Measurements from ENCODE around the gene MAPK11. TPM values are rescaled to one million over a fixed set of nuclear protein-coding genes. Genes with fewer than 3 reads are reported as not detected.

Gene MAPK11
- polyA plus RNA-seq, 1 donor (not counting 4 experiments of a cell fraction or from before 2014, with no cell fraction given): 4.6 TPM

DNA sequence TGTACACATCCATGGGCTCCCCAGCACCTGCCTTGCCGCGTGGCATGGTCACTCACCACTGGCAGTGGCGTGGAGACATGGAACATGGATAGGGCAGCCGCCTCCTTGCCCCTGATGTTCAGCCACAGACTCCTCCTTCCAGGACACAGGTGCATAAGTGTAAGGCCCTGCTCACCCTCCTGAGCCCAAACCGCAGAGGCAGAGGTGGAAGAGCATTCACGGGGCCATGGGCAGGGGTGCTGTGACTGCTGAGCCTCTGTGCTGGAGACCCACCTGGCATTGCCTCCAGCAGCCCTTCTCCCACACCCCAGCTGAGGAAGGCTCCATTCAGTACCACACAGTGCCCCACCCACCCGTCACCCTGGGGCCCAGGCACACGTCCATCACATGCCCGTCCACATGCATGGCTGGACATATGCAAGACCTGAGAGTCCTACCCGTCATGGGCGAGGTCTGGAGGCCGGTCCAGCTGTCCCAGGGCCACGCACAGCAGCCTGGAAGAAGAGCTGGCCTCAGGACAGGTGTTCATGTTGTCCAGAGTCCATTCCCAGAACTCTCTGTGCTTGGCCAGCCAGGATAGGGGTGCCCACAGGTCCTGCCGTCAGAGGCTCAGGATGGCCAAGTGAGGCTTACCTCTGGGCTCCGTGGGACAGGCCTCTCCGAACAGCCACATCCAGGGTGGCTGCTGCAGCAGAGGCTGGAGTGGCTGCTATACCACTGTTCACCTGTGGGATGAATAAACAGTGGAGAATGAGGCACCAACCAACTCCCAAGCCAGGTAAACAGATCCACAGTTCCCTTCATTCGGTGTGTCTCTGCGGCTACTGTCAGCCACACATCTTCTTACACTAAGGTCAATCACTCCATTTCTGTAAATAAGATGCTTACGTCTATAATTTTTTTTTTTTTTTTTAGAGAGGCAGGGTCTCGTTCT lies 23.7 kb downstream of the MAPK11 start:
- H2AFZ ChIP-seq (ENCODE audit: control insufficient read depth, low read length): no peak overlapping the region
- no peaks in the 10 kb centered on the region for H3K9me1 ChIP-seq (ENCODE audit: control insufficient read depth, extremely low read depth, insufficient read depth, low read length)
- no peaks in the 10 kb centered on the region for H3K9me3 ChIP-seq (ENCODE audit: control insufficient read depth, low read depth, low read length)
- H3K9ac ChIP-seq (ENCODE audit: control insufficient read depth, extremely low read depth, insufficient read depth, low read length): no peak overlapping the region
- H3K4me2 ChIP-seq (ENCODE audit: control insufficient read depth, extremely low read depth, insufficient read depth, low read depth, low read length): no peak overlapping the region
- peak overlapping the region in 1 of 3 experiments; percentile 94 for H3K4me3 ChIP-seq (ENCODE audit: control insufficient read depth in 2 of 3, extremely low read depth in 1 of 3, insufficient read depth in 2 of 3, low read depth in 1 of 3, low read length in 3 of 3)
- no peak for TF ChIP-seq EZH2 (IDR thresholded peaks at IDR 0.05; ENCODE audit: low read length)
- TF ChIP-seq, protein P1, sequence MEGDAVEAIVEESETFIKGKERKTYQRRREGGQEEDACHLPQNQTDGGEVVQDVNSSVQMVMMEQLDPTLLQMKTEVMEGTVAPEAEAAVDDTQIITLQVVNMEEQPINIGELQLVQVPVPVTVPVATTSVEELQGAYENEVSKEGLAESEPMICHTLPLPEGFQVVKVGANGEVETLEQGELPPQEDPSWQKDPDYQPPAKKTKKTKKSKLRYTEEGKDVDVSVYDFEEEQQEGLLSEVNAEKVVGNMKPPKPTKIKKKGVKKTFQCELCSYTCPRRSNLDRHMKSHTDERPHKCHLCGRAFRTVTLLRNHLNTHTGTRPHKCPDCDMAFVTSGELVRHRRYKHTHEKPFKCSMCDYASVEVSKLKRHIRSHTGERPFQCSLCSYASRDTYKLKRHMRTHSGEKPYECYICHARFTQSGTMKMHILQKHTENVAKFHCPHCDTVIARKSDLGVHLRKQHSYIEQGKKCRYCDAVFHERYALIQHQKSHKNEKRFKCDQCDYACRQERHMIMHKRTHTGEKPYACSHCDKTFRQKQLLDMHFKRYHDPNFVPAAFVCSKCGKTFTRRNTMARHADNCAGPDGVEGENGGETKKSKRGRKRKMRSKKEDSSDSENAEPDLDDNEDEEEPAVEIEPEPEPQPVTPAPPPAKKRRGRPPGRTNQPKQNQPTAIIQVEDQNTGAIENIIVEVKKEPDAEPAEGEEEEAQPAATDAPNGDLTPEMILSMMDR (optimal IDR thresholded peaks at IDR 0.05 in 1 of 3, IDR thresholded peaks at IDR 0.05 in 1 of 3, conservative IDR thresholded peaks at IDR 0.05 in 1 of 3; ENCODE audit: extremely low read depth in 1 of 3, insufficient read depth in 2 of 3, low read length in 3 of 3): peak in 1 of 3 experiments; percentile 21
- H3K27ac ChIP-seq (ENCODE audit: control insufficient read depth, insufficient read depth, low read length): no peak overlapping the region
- peaks cover 4 to 9% of the 10 kb centered on the region in 2 experiments for H3K36me3 ChIP-seq (ENCODE audit: control insufficient read depth in 2 of 2, extremely low read depth in 1 of 2, insufficient read depth in 2 of 2, low read length in 2 of 2)
- peaks cover 22% of the 10 kb centered on the region for H3K4me1 ChIP-seq (ENCODE audit: control insufficient read depth, extremely low read depth, insufficient read depth, low read length)
- peaks cover 44% of the 10 kb centered on the region for H3K79me2 ChIP-seq (ENCODE audit: control insufficient read depth, insufficient read depth, low read length)
- H3K27me3 ChIP-seq (ENCODE audit: control insufficient read depth, extremely low read depth, insufficient read depth, low read length): no peaks in the 10 kb centered on the region
- dilution Hi-C loops (cut with MboI; ENCODE audit: extremely low pct_ligation_motif_present, low sequenced_read_pairs): no loop called here
- no peak for FAIRE-seq
- H4K20me1 ChIP-seq (ENCODE audit: control insufficient read depth, extremely low read depth, insufficient read depth, low read length): peaks cover 3% of the 10 kb centered on the region
- no peak for DNase-seq (ENCODE audit: low read depth, low spot score)

DNA sequence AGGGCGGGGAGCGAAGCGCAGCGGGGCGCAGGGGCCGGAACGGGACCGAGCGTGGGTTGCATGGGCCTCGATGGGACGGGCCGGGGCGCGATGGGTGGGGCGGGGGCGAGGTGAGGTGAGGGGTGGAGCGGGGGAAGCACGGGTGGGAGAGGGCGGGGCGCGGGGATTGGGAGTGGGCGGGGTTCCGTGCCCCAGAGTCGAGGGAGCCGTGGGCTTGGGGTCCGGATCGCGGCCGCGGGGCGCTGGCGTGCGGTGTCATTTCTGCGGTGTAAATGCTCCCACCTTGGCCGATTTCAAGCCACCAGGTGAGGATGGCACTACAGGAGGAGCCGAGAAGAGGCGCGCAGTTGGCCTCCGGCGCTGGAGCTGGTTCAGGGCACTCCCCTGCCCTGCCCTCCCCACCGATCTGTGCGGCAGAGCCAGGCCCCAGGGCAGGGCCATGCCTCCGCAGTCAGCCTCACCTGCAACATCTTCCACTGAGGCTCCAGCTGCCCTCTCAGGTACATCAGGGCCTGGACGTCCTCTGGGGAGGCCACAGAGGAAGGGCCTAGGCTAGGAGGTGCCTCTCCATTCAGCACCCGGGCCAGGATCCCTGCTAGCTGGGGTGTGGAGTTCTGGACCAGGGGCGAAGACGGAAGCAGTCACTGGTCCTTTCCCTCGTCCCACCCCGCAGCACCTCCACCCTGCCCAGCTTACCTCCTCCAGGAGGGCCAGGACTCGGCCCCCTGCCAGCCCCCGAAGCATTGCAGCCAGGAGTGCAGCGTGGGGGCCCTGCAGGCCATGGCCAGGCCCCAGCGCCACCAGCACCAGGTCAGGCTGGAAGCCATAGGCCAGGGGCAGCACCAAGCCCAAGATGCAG lies 24.7 kb downstream of the MAPK11 start:
- peak overlapping the region; percentile 84 to 95 (median 94) for H3K4me3 ChIP-seq (ENCODE audit: control insufficient read depth in 2 of 3, extremely low read depth in 1 of 3, insufficient read depth in 2 of 3, low read depth in 1 of 3, low read length in 3 of 3)
- peaks cover 3% of the 10 kb centered on the region for H4K20me1 ChIP-seq (ENCODE audit: control insufficient read depth, extremely low read depth, insufficient read depth, low read length)

More for the DNA sequence above, 24.7 kb downstream of the MAPK11 start:
- H3K4me1 ChIP-seq (ENCODE audit: control insufficient read depth, extremely low read depth, insufficient read depth, low read length): peaks cover 24% of the 10 kb centered on the region
- peaks cover 51% of the 10 kb centered on the region for H3K79me2 ChIP-seq (ENCODE audit: control insufficient read depth, insufficient read depth, low read length)
- no peaks in the 10 kb centered on the region for H3K27me3 ChIP-seq (ENCODE audit: control insufficient read depth, extremely low read depth, insufficient read depth, low read length)
- TF ChIP-seq, protein P1 (optimal IDR thresholded peaks at IDR 0.05 in 1 of 3, IDR thresholded peaks at IDR 0.05 in 1 of 3, conservative IDR thresholded peaks at IDR 0.05 in 1 of 3; ENCODE audit: extremely low read depth in 1 of 3, insufficient read depth in 2 of 3, low read length in 3 of 3): no peak
- no peak for TF ChIP-seq EZH2 (IDR thresholded peaks at IDR 0.05; ENCODE audit: low read length)
- no peaks in the 10 kb centered on the region for H3K9me3 ChIP-seq (ENCODE audit: control insufficient read depth, low read depth, low read length)
- H2AFZ ChIP-seq (ENCODE audit: control insufficient read depth, low read length): peak overlapping the region; percentile 70
- H3K9ac ChIP-seq (ENCODE audit: control insufficient read depth, extremely low read depth, insufficient read depth, low read length): peak overlapping the region; percentile 96
- H3K27ac ChIP-seq (ENCODE audit: control insufficient read depth, insufficient read depth, low read length): peak overlapping the region; percentile 93
- H3K36me3 ChIP-seq (ENCODE audit: control insufficient read depth in 2 of 2, extremely low read depth in 1 of 2, insufficient read depth in 2 of 2, low read length in 2 of 2): peaks cover 4 to 9% of the 10 kb centered on the region in 2 experiments
- H3K9me1 ChIP-seq (ENCODE audit: control insufficient read depth, extremely low read depth, insufficient read depth, low read length): no peaks in the 10 kb centered on the region
- dilution Hi-C loops (cut with MboI; ENCODE audit: extremely low pct_ligation_motif_present, low sequenced_read_pairs): no loop called here
- DNase-seq (ENCODE audit: low read depth, low spot score) (no peak), FAIRE-seq (no peak)
- peak overlapping the region; percentile 88 for H3K4me2 ChIP-seq (ENCODE audit: control insufficient read depth, extremely low read depth, insufficient read depth, low read depth, low read length)

Data from keratinocyte (primary cell).